ENCODE measurements around the gene TBR1. TPM values are rescaled to one million over a fixed set of nuclear protein-coding genes. Genes with fewer than 3 reads are reported as not detected.

The TBR1 gene
- total RNA-seq, 1 donor from 2014 or later = not detected

- H3K36me3 Mint-ChIP-seq (ENCODE audit: low read depth) = peaks cover 18% of the 10 kb centered on the region
- H3K27ac Mint-ChIP-seq (ENCODE audit: unreplicated experiment) = no peak overlapping the region
- no peak overlapping the region for H3K4me3 Mint-ChIP-seq (ENCODE audit: unreplicated experiment)
- no peak for TF ChIP-seq CTCF (IDR thresholded peaks at IDR 0.05)
- no peaks in the 10 kb centered on the region for H3K27me3 Mint-ChIP-seq (ENCODE audit: low read depth)
- H3K4me1 Mint-ChIP-seq (ENCODE audit: low read depth) = no peaks in the 10 kb centered on the region
- no peak for DNase-seq (ENCODE audit: low spot score)
- H3K9me3 Mint-ChIP-seq (ENCODE audit: low read depth) = peaks cover 8% of the 10 kb centered on the region
These were observed 13.8 kb upstream of the TBR1 start for GRCh38 chr2:161402297-161402696.

- Mint-ChIP-seq H3K36me3 (ENCODE audit: low read depth) (peaks cover 20% of the 10 kb centered on the region), H3K4me3 (ENCODE audit: unreplicated experiment) (no peak overlapping the region), H3K27ac (ENCODE audit: unreplicated experiment) (no peak overlapping the region), H3K4me1 (ENCODE audit: low read depth) (no peaks in the 10 kb centered on the region), H3K27me3 (ENCODE audit: low read depth) (no peaks in the 10 kb centered on the region), H3K9me3 (ENCODE audit: low read depth) (peaks cover 8% of the 10 kb centered on the region)
- TF ChIP-seq CTCF (IDR thresholded peaks at IDR 0.05) = no peak
- no peak for DNase-seq (ENCODE audit: low spot score)
These were observed 9.8 kb upstream of the TBR1 start for GRCh38 chr2:161406316-161406715.

- Mint-ChIP-seq H3K4me3 (ENCODE audit: unreplicated experiment) (no peak overlapping the region), H3K27ac (ENCODE audit: unreplicated experiment) (no peak overlapping the region), H3K27me3 (ENCODE audit: low read depth) (no peaks in the 10 kb centered on the region), H3K9me3 (ENCODE audit: low read depth) (peaks cover 5% of the 10 kb centered on the region), H3K4me1 (ENCODE audit: low read depth) (no peaks in the 10 kb centered on the region), H3K36me3 (ENCODE audit: low read depth) (peaks cover 16% of the 10 kb centered on the region)
- TF ChIP-seq CTCF (IDR thresholded peaks at IDR 0.05) = no peak
- DNase-seq (ENCODE audit: low spot score) = no peak
These were observed 8.5 kb upstream of the TBR1 start for GRCh38 chr2:161407597-161407996.

- no peak for TF ChIP-seq CTCF (IDR thresholded peaks at IDR 0.05)
- Mint-ChIP-seq H3K27ac (ENCODE audit: unreplicated experiment) (no peak overlapping the region), H3K4me3 (ENCODE audit: unreplicated experiment) (no peak overlapping the region), H3K4me1 (ENCODE audit: low read depth) (peaks cover 7% of the 10 kb centered on the region), H3K9me3 (ENCODE audit: low read depth) (no peaks in the 10 kb centered on the region), H3K27me3 (ENCODE audit: low read depth) (peaks cover 3% of the 10 kb centered on the region), H3K36me3 (ENCODE audit: low read depth) (peaks cover 9% of the 10 kb centered on the region)
- no peak for DNase-seq (ENCODE audit: low spot score)
These were observed 6.7 kb upstream of the TBR1 start for GRCh38 chr2:161409308-161409907.

- Mint-ChIP-seq H3K4me3 (ENCODE audit: unreplicated experiment) (no peak overlapping the region), H3K4me1 (ENCODE audit: low read depth) (peaks cover 30% of the 10 kb centered on the region), H3K27ac (ENCODE audit: unreplicated experiment) (no peak overlapping the region), H3K9me3 (ENCODE audit: low read depth) (no peaks in the 10 kb centered on the region), H3K36me3 (ENCODE audit: low read depth) (peaks cover 12% of the 10 kb centered on the region), H3K27me3 (ENCODE audit: low read depth) (peaks cover 28% of the 10 kb centered on the region)
- no peak for DNase-seq (ENCODE audit: low spot score)
- TF ChIP-seq CTCF (IDR thresholded peaks at IDR 0.05) = no peak
These were observed 3.8 kb upstream of the TBR1 start for GRCh38 chr2:161412346-161412745.
